Activated naive CD8-positive, alpha-beta T cell treated with anti-CD3 and anti-CD28 coated beads, Interleukin-2, amount 50 U/mL, for 24 hours (primary cell): Measurements from ENCODE around the gene MKS1.

Experiments used
- ATAC-seq: fragments of 150-1000 bp; cut with Tn5 transposase; one replicate; pipeline ENCODE4 v1.10.0; 2021
- DNase-seq: peaks from one replicate; pipeline ENCODE4 v3.0.0; 2021
- H3K27ac Mint-ChIP-seq: one replicate; pipeline ENCODE4 v1.8.0; 2021; ENCODE audit warnings: mild to moderate bottlenecking, mixed read lengths
- H3K27me3 Mint-ChIP-seq: one replicate; pipeline ENCODE4 v1.8.0; 2021; ENCODE audit warnings: mixed read lengths
- H3K36me3 Mint-ChIP-seq: one replicate; pipeline ENCODE4 v1.8.0; 2021; ENCODE audit warnings: low read depth, mixed read lengths
- H3K4me1 Mint-ChIP-seq: one replicate; pipeline ENCODE4 v1.8.0; 2021; ENCODE audit warnings: mixed read lengths
- H3K4me3 Mint-ChIP-seq: one replicate; pipeline ENCODE4 v1.8.0; 2021; ENCODE audit warnings: mild to moderate bottlenecking, moderate library complexity, mixed read lengths
- H3K9me3 Mint-ChIP-seq: one replicate; pipeline ENCODE4 v1.8.0; 2021; ENCODE audit warnings: mixed read lengths

The MKS1 gene

GRCh38 chr17:58200024-58200633 is 18.9 kb downstream of the MKS1 start:
- H3K4me3 Mint-ChIP-seq, result no peak overlapping the region
- peak; percentile 83 for ATAC-seq
- H3K4me1 Mint-ChIP-seq, result no peaks in the 10 kb centered on the region
- peaks cover 15% of the 10 kb centered on the region for H3K27me3 Mint-ChIP-seq
- no peaks in the 10 kb centered on the region for H3K36me3 Mint-ChIP-seq
- peak; percentile 72 for DNase-seq
- H3K9me3 Mint-ChIP-seq, result no peaks in the 10 kb centered on the region
- no peak overlapping the region for H3K27ac Mint-ChIP-seq

- H3K36me3 Mint-ChIP-seq, result no peaks in the 10 kb centered on the region
- H3K27me3 Mint-ChIP-seq, result peaks cover 15% of the 10 kb centered on the region
- DNase-seq (no peak), ATAC-seq (no peak)
- H3K9me3 Mint-ChIP-seq, result no peaks in the 10 kb centered on the region
- no peaks in the 10 kb centered on the region for H3K4me1 Mint-ChIP-seq
- H3K27ac Mint-ChIP-seq, result no peak overlapping the region
- H3K4me3 Mint-ChIP-seq, result no peak overlapping the region
Measured at GRCh38 chr17:58196610-58197009, 22.4 kb downstream of the MKS1 start.

- Mint-ChIP-seq H3K4me3 (no peak overlapping the region), H3K36me3 (no peaks in the 10 kb centered on the region), H3K27me3 (peaks cover 18% of the 10 kb centered on the region), H3K27ac (no peak overlapping the region), H3K9me3 (no peaks in the 10 kb centered on the region), H3K4me1 (no peaks in the 10 kb centered on the region)
- DNase-seq, result no peak
- ATAC-seq, result no peak
Measured at GRCh38 chr17:58195518-58196123, 23.4 kb downstream of the MKS1 start.

GRCh38 chr17:58193641-58194255 is 25.3 kb downstream of the MKS1 start:
- H3K9me3 Mint-ChIP-seq, result no peaks in the 10 kb centered on the region
- no peak overlapping the region for H3K4me3 Mint-ChIP-seq
- no peaks in the 10 kb centered on the region for H3K36me3 Mint-ChIP-seq
- DNase-seq (no peak), ATAC-seq (no peak)
- no peaks in the 10 kb centered on the region for H3K4me1 Mint-ChIP-seq
- peaks cover 23% of the 10 kb centered on the region for H3K27me3 Mint-ChIP-seq
- no peak overlapping the region for H3K27ac Mint-ChIP-seq

GRCh38 chr17:58192612-58193011 is 26.4 kb downstream of the MKS1 start, which contains the start of gene EPX:
EPX (plus strand) TSS chr17:58192726; CDS start chr17:58192847, 121 bp downstream.
- no peak for ATAC-seq

GRCh38 chr17:58191241-58191896 is 27.7 kb downstream of the MKS1 start:
- Mint-ChIP-seq H3K27ac (no peak overlapping the region), H3K4me1 (no peaks in the 10 kb centered on the region), H3K36me3 (no peaks in the 10 kb centered on the region), H3K9me3 (no peaks in the 10 kb centered on the region), H3K27me3 (peaks cover 17% of the 10 kb centered on the region), H3K4me3 (no peak overlapping the region)
- DNase-seq (no peak), ATAC-seq (no peak)

More at GRCh38 chr17:58192612-58193011, 26.4 kb downstream of the MKS1 start, which contains the start of gene EPX:
- H3K9me3 Mint-ChIP-seq, result no peaks in the 10 kb centered on the region
- H3K36me3 Mint-ChIP-seq, result no peaks in the 10 kb centered on the region
- no peaks in the 10 kb centered on the region for H3K4me1 Mint-ChIP-seq
- H3K27me3 Mint-ChIP-seq, result peaks cover 18% of the 10 kb centered on the region
- H3K4me3 Mint-ChIP-seq, result no peak within 1 kb of the TSS
- H3K27ac Mint-ChIP-seq, result no peak within 1 kb of the TSS
- DNase-seq, result no peak

GRCh38 chr17:58189436-58190146 is 29.5 kb downstream of the MKS1 start:
- Mint-ChIP-seq H3K27me3 (peaks cover 13% of the 10 kb centered on the region), H3K27ac (no peak overlapping the region)
- ATAC-seq, result no peak

GRCh38 chr17:58187675-58188074 is 31.4 kb downstream of the MKS1 start:
- DNase-seq, result no peak
- no peaks in the 10 kb centered on the region for H3K36me3 Mint-ChIP-seq
- H3K4me1 Mint-ChIP-seq, result no peaks in the 10 kb centered on the region
- no peak overlapping the region for H3K4me3 Mint-ChIP-seq
- peaks cover 13% of the 10 kb centered on the region for H3K27me3 Mint-ChIP-seq
- ATAC-seq, result no peak
- H3K27ac Mint-ChIP-seq, result no peak overlapping the region
- H3K9me3 Mint-ChIP-seq, result no peaks in the 10 kb centered on the region

More at GRCh38 chr17:58189436-58190146, 29.5 kb downstream of the MKS1 start:
- H3K4me1 Mint-ChIP-seq, result no peaks in the 10 kb centered on the region
- DNase-seq, result no peak
- no peaks in the 10 kb centered on the region for H3K36me3 Mint-ChIP-seq
- no peak overlapping the region for H3K4me3 Mint-ChIP-seq
- no peaks in the 10 kb centered on the region for H3K9me3 Mint-ChIP-seq

- no peak overlapping the region for H3K27ac Mint-ChIP-seq
- DNase-seq, result no peak
- no peaks in the 10 kb centered on the region for H3K4me1 Mint-ChIP-seq
- H3K4me3 Mint-ChIP-seq, result no peak overlapping the region
- no peaks in the 10 kb centered on the region for H3K9me3 Mint-ChIP-seq
- no peaks in the 10 kb centered on the region for H3K36me3 Mint-ChIP-seq
- no peak for ATAC-seq
- H3K27me3 Mint-ChIP-seq, result peaks cover 13% of the 10 kb centered on the region
Measured at GRCh38 chr17:58187063-58187462, 32.0 kb downstream of the MKS1 start.

- H3K9me3 Mint-ChIP-seq, result no peaks in the 10 kb centered on the region
- no peaks in the 10 kb centered on the region for H3K36me3 Mint-ChIP-seq
- no peak for ATAC-seq
- H3K27me3 Mint-ChIP-seq, result peaks cover 13% of the 10 kb centered on the region
- no peak for DNase-seq
- no peak overlapping the region for H3K27ac Mint-ChIP-seq
- no peak overlapping the region for H3K4me3 Mint-ChIP-seq
- no peaks in the 10 kb centered on the region for H3K4me1 Mint-ChIP-seq
Measured at GRCh38 chr17:58186591-58186990, 32.5 kb downstream of the MKS1 start.

- DNase-seq, result no peak
- no peaks in the 10 kb centered on the region for H3K36me3 Mint-ChIP-seq
- H3K9me3 Mint-ChIP-seq, result no peaks in the 10 kb centered on the region
- no peaks in the 10 kb centered on the region for H3K4me1 Mint-ChIP-seq
- no peak for ATAC-seq
- H3K27me3 Mint-ChIP-seq, result peaks cover 12% of the 10 kb centered on the region
- H3K4me3 Mint-ChIP-seq, result no peak overlapping the region
- no peak overlapping the region for H3K27ac Mint-ChIP-seq
Measured at GRCh38 chr17:58184986-58185761, 33.9 kb downstream of the MKS1 start.

- ATAC-seq (no peak), DNase-seq (no peak)
- Mint-ChIP-seq H3K27me3 (peaks cover 8% of the 10 kb centered on the region), H3K27ac (no peak overlapping the region), H3K4me3 (no peak overlapping the region), H3K4me1 (no peaks in the 10 kb centered on the region), H3K9me3 (no peaks in the 10 kb centered on the region), H3K36me3 (no peaks in the 10 kb centered on the region)
Measured at GRCh38 chr17:58184308-58184985, 34.6 kb downstream of the MKS1 start.

GRCh38 chr17:58183514-58183913 is 35.5 kb downstream of the MKS1 start:
- no peaks in the 10 kb centered on the region for H3K4me1 Mint-ChIP-seq
- H3K27me3 Mint-ChIP-seq, result peaks cover 7% of the 10 kb centered on the region
- no peak overlapping the region for H3K27ac Mint-ChIP-seq
- H3K9me3 Mint-ChIP-seq, result no peaks in the 10 kb centered on the region
- no peak for DNase-seq
- ATAC-seq, result no peak
- no peaks in the 10 kb centered on the region for H3K36me3 Mint-ChIP-seq
- H3K4me3 Mint-ChIP-seq, result no peak overlapping the region
